COLO829 (cell line): Measurements from ENCODE around the gene LRMDA.
A peak's percentile ranks its signal among the peaks of the same experiment; 100 is the strongest.

ENCODE experiments used
- DNase-seq: peaks from one replicate; pipeline ENCODE4 v3.0.0; 2012; ENCODE audit warnings: low spot score

Gene LRMDA

GRCh38 chr10:75672111-75672671 is 240.8 kb downstream of the LRMDA start:
- no peak for DNase-seq

GRCh38 chr10:75672842-75673241 is 241.4 kb downstream of the LRMDA start:
- peak; percentile 24 for DNase-seq

- no peak for DNase-seq
These were observed 246.1 kb downstream of the LRMDA start for GRCh38 chr10:75677541-75677940.

- DNase-seq = no peak
These were observed 247.1 kb downstream of the LRMDA start for GRCh38 chr10:75678527-75678926.

GRCh38 chr10:75679536-75679935 is 248.1 kb downstream of the LRMDA start:
- DNase-seq = no peak

- no peak for DNase-seq
These were observed 249.9 kb downstream of the LRMDA start for GRCh38 chr10:75681334-75681733.

- DNase-seq = no peak
These were observed 251.5 kb downstream of the LRMDA start for GRCh38 chr10:75682649-75683557.

- DNase-seq = no peak
These were observed 253.8 kb downstream of the LRMDA start for GRCh38 chr10:75685187-75685586.

- no peak for DNase-seq
These were observed 257.3 kb downstream of the LRMDA start for GRCh38 chr10:75688506-75689300.

- no peak for DNase-seq
These were observed 262.1 kb downstream of the LRMDA start for GRCh38 chr10:75693489-75693888.

GRCh38 chr10:75694269-75694668 is 262.8 kb downstream of the LRMDA start:
- DNase-seq = no peak

- no peak for DNase-seq
These were observed 263.4 kb downstream of the LRMDA start for GRCh38 chr10:75694790-75695189.

- DNase-seq = no peak
These were observed 264.6 kb downstream of the LRMDA start for GRCh38 chr10:75695994-75696393.

- no peak for DNase-seq
These were observed 265.1 kb downstream of the LRMDA start for GRCh38 chr10:75696536-75696935.

GRCh38 chr10:75703191-75703854 is 271.9 kb downstream of the LRMDA start:
- DNase-seq = no peak

GRCh38 chr10:75705426-75705825 is 274.0 kb downstream of the LRMDA start:
- no peak for DNase-seq

- DNase-seq = no peak
These were observed 275.8 kb downstream of the LRMDA start for GRCh38 chr10:75707080-75707840.

GRCh38 chr10:75708060-75708459 is 276.6 kb downstream of the LRMDA start:
- DNase-seq = no peak

GRCh38 chr10:75709245-75709644 is 277.8 kb downstream of the LRMDA start:
- DNase-seq = no peak

- DNase-seq = no peak
These were observed 278.4 kb downstream of the LRMDA start for GRCh38 chr10:75709811-75710210.

GRCh38 chr10:75712242-75712880 is 280.9 kb downstream of the LRMDA start:
- DNase-seq = no peak
